Skeletal muscle satellite cell (primary cell): ENCODE measurements around the gene CDC25C.

ENCODE experiments used
- H3K27me3 ChIP-seq: 2 replicates; pipeline ENCODE4 v1.7.0; 2013; ENCODE audit warnings: low read length; ENCODE audit not compliant: control insufficient read depth, insufficient read depth
- H3K36me3 ChIP-seq: 2 replicates; pipeline ENCODE4 v1.7.0; 2013; ENCODE audit warnings: mild to moderate bottlenecking, control low read depth, low read length; ENCODE audit not compliant: insufficient read depth
- H3K4me1 ChIP-seq: 2 replicates; pipeline ENCODE4 v1.7.0; 2013; ENCODE audit warnings: low read length; ENCODE audit not compliant: control insufficient read depth, insufficient read depth
- H3K4me2 ChIP-seq: 2 replicates; pipeline ENCODE4 v1.7.0; 2013; ENCODE audit warnings: mild to moderate bottlenecking, low read length
- H3K4me3 ChIP-seq: 2 replicates; pipeline ENCODE4 v1.7.0; 2013; ENCODE audit warnings: low read length
- H3K9ac ChIP-seq: 2 replicates; pipeline ENCODE4 v1.7.0; 2013; ENCODE audit warnings: mild to moderate bottlenecking, low read depth, low read length, moderate library complexity
- H3K9me3 ChIP-seq: replicated peaks from 2 replicates; pipeline ENCODE4 v1.7.0; 2013; ENCODE audit warnings: mild to moderate bottlenecking, control low read depth, low read length

CDC25C gene

GRCh38 chr5:138354926-138355378 lies 23.3 kb upstream of the CDC25C start:
- peak overlapping the region; percentile 94 for H3K4me3 ChIP-seq
- peak overlapping the region; percentile 77 for H3K4me2 ChIP-seq
- peaks cover 28% of the 10 kb centered on the region for H3K4me1 ChIP-seq
- no peaks in the 10 kb centered on the region for H3K27me3 ChIP-seq
- H3K9me3 ChIP-seq = peaks cover 5% of the 10 kb centered on the region
- no peaks in the 10 kb centered on the region for H3K36me3 ChIP-seq
- H3K9ac ChIP-seq = peak overlapping the region; percentile 97

GRCh38 chr5:138354387-138354786 lies 22.8 kb upstream of the CDC25C start:
- peak overlapping the region; percentile 94 for H3K4me3 ChIP-seq
- H3K9ac ChIP-seq = peak overlapping the region; percentile 97

GRCh38 chr5:138353560-138354080 lies 22.0 kb upstream of the CDC25C start:
- H3K9ac ChIP-seq = peak overlapping the region; percentile 97
- H3K4me2 ChIP-seq = peak overlapping the region; percentile 77
- no peaks in the 10 kb centered on the region for H3K27me3 ChIP-seq
- peaks cover 5% of the 10 kb centered on the region for H3K9me3 ChIP-seq
- H3K4me1 ChIP-seq = peaks cover 28% of the 10 kb centered on the region
- peak overlapping the region; percentile 94 for H3K4me3 ChIP-seq
- peaks cover 7% of the 10 kb centered on the region for H3K36me3 ChIP-seq

More at GRCh38 chr5:138354387-138354786, 22.8 kb upstream of the CDC25C start:
- Histone ChIP-seq H3K4me2 (peak overlapping the region; percentile 77), H3K36me3 (no peaks in the 10 kb centered on the region), H3K4me1 (peaks cover 28% of the 10 kb centered on the region), H3K27me3 (no peaks in the 10 kb centered on the region), H3K9me3 (peaks cover 5% of the 10 kb centered on the region)

- peak overlapping the region; percentile 97 for H3K9ac ChIP-seq
- peak overlapping the region; percentile 94 for H3K4me3 ChIP-seq
- peaks cover 28% of the 10 kb centered on the region for H3K4me1 ChIP-seq
- no peaks in the 10 kb centered on the region for H3K27me3 ChIP-seq
- H3K9me3 ChIP-seq = peaks cover 5% of the 10 kb centered on the region
- H3K4me2 ChIP-seq = peak overlapping the region; percentile 77
- peaks cover 14% of the 10 kb centered on the region for H3K36me3 ChIP-seq
Observed at GRCh38 chr5:138352722-138353559, 21.3 kb upstream of the CDC25C start.

- H3K36me3 ChIP-seq = peaks cover 21% of the 10 kb centered on the region
- H3K4me1 ChIP-seq = peaks cover 28% of the 10 kb centered on the region
- H3K4me2 ChIP-seq = peak within 1 kb of the TSS; percentile 77
- H3K4me3 ChIP-seq = peak within 1 kb of the TSS; percentile 94
- H3K9ac ChIP-seq = peak within 1 kb of the TSS; percentile 97
- H3K27me3 ChIP-seq = no peaks in the 10 kb centered on the region
- H3K9me3 ChIP-seq = peaks cover 5% of the 10 kb centered on the region
Observed at GRCh38 chr5:138352071-138352721, 20.6 kb upstream of the CDC25C start, which contains the start of gene KDM3B. Gene KDM3B (plus strand): TSS chr5:138352685. CDS start chr5:138352796, 111 bp downstream.

- H3K4me3 ChIP-seq = no peak overlapping the region
- peaks cover 28% of the 10 kb centered on the region for H3K36me3 ChIP-seq
Observed at GRCh38 chr5:138351517-138351916, 19.9 kb upstream of the CDC25C start.

GRCh38 chr5:138351056-138351455 lies 19.5 kb upstream of the CDC25C start:
- Histone ChIP-seq H3K9me3 (peaks cover 5% of the 10 kb centered on the region), H3K4me2 (peak overlapping the region; percentile 19), H3K4me3 (no peak overlapping the region), H3K27me3 (no peaks in the 10 kb centered on the region), H3K36me3 (peaks cover 31% of the 10 kb centered on the region), H3K4me1 (peaks cover 28% of the 10 kb centered on the region), H3K9ac (no peak overlapping the region)

More at GRCh38 chr5:138351517-138351916, 19.9 kb upstream of the CDC25C start:
- H3K4me2 ChIP-seq = peak overlapping the region; percentile 19
- peaks cover 5% of the 10 kb centered on the region for H3K9me3 ChIP-seq
- peaks cover 28% of the 10 kb centered on the region for H3K4me1 ChIP-seq
- H3K9ac ChIP-seq = no peak overlapping the region
- H3K27me3 ChIP-seq = no peaks in the 10 kb centered on the region

- Histone ChIP-seq H3K4me1 (peaks cover 28% of the 10 kb centered on the region), H3K4me2 (no peak overlapping the region), H3K36me3 (peaks cover 36% of the 10 kb centered on the region), H3K4me3 (no peak overlapping the region), H3K9me3 (peaks cover 5% of the 10 kb centered on the region), H3K9ac (no peak overlapping the region), H3K27me3 (no peaks in the 10 kb centered on the region)
Observed at GRCh38 chr5:138350563-138350890, 18.9 kb upstream of the CDC25C start.

- peaks cover 5% of the 10 kb centered on the region for H3K9me3 ChIP-seq
- H3K4me2 ChIP-seq = no peak overlapping the region
- peaks cover 42% of the 10 kb centered on the region for H3K36me3 ChIP-seq
- H3K9ac ChIP-seq = no peak overlapping the region
- no peaks in the 10 kb centered on the region for H3K27me3 ChIP-seq
- peaks cover 23% of the 10 kb centered on the region for H3K4me1 ChIP-seq
- no peak overlapping the region for H3K4me3 ChIP-seq
Observed at GRCh38 chr5:138349852-138350562, 18.4 kb upstream of the CDC25C start.

- H3K36me3 ChIP-seq = peaks cover 61% of the 10 kb centered on the region
- H3K4me3 ChIP-seq = no peak overlapping the region
- H3K4me1 ChIP-seq = peaks cover 12% of the 10 kb centered on the region
- H3K4me2 ChIP-seq = no peak overlapping the region
- H3K9me3 ChIP-seq = peaks cover 1% of the 10 kb centered on the region
- H3K9ac ChIP-seq = no peak overlapping the region
- H3K27me3 ChIP-seq = no peaks in the 10 kb centered on the region
Observed at GRCh38 chr5:138346889-138347288, 15.3 kb upstream of the CDC25C start.
